Coronary artery (tissue), 2 donors: ENCODE measurements around the gene LRP8.

Experiments used
- DNase-seq: peaks from one replicate; pipeline ENCODE4 v3.0.0-alpha.2; 2017; ENCODE audit warnings: low spot score
- H3K27ac ChIP-seq, 2 donors: fragments of 200-600 bp; sonication (generic); one replicate each; pipeline ENCODE4 v1.5.1; 2016 to 2019
- H3K4me3 ChIP-seq: fragments of 200-600 bp; sonication (generic); 2 replicates; pipeline ENCODE4 v1.5.1; 2016; ENCODE audit warnings: mild to moderate bottlenecking, moderate library complexity
- TF ChIP-seq, protein P1 (sequence below): fragments of 200-600 bp; sonication (generic); IDR thresholded peaks from one replicate; pipeline ENCODE4 v1.5.1; 2019; ENCODE audit warnings: antibody characterized with exemption

LRP8 gene

DNA sequence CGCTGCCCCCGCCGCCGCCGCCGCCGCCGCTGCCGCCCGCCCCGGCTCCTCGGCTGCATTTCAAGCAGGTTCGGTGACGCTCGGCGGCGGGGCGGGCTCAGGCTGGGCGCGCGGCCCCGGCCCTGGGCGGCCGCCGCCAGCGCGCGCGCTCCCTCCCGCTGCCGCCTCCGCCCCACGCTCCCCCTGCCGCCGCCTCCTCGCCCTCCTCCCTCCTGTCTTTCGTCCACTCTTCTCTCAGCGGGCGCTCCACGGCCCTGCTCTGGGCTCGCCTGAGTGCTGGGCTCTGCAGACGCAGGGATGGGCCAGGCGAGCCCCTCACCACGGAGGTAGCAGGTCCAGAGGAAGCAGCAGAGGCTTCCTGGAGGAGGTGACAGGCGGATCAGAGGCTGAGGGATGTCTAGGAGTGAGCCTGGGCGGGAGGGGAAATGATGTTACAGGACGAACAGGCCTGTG lies at the start of gene LRP8:
TSS of gene LRP8 (minus strand) at position 62 of the 453 bp plus-strand sequence. CDS start 158 bp downstream, outside the sequence.
- Histone ChIP-seq H3K27ac (peak within 1 kb of the TSS; percentile 27 to 82), H3K4me3 (peak within 1 kb of the TSS; percentile 86)
- DNase-seq: no peak
- TF ChIP-seq, protein P1, sequence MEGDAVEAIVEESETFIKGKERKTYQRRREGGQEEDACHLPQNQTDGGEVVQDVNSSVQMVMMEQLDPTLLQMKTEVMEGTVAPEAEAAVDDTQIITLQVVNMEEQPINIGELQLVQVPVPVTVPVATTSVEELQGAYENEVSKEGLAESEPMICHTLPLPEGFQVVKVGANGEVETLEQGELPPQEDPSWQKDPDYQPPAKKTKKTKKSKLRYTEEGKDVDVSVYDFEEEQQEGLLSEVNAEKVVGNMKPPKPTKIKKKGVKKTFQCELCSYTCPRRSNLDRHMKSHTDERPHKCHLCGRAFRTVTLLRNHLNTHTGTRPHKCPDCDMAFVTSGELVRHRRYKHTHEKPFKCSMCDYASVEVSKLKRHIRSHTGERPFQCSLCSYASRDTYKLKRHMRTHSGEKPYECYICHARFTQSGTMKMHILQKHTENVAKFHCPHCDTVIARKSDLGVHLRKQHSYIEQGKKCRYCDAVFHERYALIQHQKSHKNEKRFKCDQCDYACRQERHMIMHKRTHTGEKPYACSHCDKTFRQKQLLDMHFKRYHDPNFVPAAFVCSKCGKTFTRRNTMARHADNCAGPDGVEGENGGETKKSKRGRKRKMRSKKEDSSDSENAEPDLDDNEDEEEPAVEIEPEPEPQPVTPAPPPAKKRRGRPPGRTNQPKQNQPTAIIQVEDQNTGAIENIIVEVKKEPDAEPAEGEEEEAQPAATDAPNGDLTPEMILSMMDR: no peak

DNA sequence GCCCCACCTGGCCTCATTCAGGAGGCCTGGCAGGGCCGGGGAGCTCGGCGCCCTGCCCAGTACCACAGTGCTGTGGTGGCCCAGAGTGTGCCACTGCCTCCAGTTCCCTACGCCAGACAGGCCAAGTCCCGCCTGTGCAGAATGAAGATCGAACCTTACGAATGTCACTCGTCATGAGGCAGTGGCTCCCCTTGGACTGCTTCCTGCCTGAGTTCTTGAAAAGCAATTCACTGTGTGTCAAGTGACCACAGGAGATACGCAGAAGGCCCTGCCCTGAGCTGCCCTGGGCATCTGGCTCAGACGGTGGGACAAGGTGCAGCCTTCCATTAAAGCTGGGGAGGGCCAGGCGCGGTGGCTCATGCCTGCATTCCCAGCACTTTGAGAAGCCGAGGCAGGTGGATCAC lies 49.6 kb upstream of the LRP8 start:
- TF ChIP-seq, protein P1: no peak
- Histone ChIP-seq H3K4me3 (no peak overlapping the region), H3K27ac (no peak overlapping the region)
- DNase-seq: peak; percentile 56

DNA sequence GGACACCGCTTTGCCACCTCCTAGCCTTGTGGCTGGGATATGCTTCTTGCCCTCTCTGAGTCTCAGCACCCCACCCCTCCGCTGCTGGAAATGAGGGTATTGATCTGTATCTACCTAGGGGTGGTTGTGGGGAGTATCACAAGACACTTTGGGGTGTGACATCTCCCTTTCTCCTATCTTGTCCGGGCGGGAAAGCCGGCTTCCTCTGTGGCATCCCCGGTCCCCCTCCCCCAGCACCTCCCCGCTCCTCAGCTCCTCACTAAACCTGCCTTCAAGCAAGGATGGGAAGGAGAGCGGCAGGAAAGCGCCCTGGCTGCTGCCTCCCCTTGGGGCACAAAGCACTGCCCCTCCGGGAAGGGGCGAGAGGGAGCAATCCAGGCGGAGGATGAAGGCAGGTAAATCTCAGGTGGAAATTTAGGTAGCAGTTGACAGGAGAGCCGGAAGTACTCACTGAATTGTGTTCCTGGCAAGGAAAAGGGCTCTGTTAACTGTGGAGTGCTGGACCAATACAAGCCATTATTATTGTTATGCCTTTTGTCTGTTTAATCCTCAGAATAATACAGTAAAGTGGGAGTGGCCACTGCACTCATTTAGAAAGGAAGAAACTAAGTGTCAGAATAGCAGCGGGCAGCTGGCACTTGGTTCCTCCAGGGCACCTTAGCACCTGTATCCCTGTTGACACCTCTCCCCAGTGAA lies 49.0 kb upstream of the LRP8 start:
- Histone ChIP-seq H3K4me3 (no peak overlapping the region), H3K27ac (no peak overlapping the region)
- DNase-seq: no peak
- TF ChIP-seq, protein P1: no peak

DNA sequence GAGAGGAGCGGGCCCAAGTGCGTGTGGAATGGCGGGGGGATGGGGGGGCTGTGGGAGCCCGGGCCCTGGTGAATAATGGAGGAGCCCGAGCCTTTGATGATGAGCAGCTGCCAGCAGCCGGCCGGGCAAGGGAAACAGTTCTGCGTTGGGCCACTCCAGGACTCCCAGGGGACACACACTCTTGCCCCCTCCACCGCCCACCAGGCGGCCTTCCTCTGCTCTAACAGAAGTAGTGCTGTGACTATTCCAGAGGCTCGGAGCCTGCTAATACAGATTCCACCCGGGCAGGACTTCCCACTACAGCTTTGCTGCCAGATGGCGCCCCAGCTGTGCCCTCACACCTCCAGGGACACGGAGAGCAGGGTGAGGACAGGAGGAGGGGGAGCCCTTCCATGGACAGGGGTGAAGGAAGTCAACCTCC lies 48.2 kb upstream of the LRP8 start:
- no peak overlapping the region for H3K4me3 ChIP-seq
- DNase-seq: peak; percentile 67
- no peak overlapping the region for H3K27ac ChIP-seq
- TF ChIP-seq, protein P1: no peak

DNA sequence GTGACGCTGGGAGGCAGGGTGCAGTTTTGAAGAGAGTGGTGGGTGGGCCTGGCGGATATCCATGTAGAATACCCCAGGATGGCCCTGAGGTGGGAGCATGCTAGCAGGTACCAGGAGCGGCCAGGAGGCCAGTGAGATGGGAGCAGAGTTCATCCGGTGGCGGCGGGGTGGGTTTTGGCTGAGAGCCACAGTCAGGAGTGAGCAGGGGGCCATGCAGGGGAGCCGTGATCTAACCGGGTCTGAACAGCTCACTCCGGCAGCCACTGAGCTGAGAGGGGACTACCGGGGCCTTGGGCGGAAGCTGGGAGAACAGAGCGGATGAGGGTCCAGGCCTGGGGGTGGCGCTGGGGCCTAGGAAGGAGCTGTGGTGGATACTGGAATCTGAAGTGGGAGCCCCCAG lies 47.6 kb upstream of the LRP8 start:
- H3K4me3 ChIP-seq: no peak overlapping the region

DNA sequence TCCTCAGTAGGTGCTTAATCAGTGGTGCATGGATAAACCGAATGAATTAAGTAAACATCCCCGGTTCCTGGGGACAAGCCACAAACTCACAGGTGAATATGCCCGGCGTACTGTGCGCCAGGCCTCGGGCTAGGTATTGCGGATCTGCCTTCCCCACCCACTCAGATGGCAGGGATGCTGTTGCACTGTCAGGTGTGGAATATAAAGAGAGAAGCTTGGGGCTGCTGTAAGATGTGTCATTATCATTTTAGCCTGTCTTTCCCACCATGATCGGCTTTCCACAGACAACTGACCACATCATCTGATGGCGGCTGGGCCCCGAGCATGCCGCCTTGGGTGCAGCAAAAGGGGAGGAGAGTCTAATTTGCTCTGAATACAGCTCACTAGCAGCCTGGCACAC lies 45.4 kb upstream of the LRP8 start:
- no peak overlapping the region for H3K4me3 ChIP-seq
- TF ChIP-seq, protein P1: no peak
- DNase-seq: no peak
- H3K27ac ChIP-seq: no peak overlapping the region

More for the DNA sequence above, 47.6 kb upstream of the LRP8 start:
- TF ChIP-seq, protein P1: no peak
- no peak overlapping the region for H3K27ac ChIP-seq
- peak; percentile 70 for DNase-seq

DNA sequence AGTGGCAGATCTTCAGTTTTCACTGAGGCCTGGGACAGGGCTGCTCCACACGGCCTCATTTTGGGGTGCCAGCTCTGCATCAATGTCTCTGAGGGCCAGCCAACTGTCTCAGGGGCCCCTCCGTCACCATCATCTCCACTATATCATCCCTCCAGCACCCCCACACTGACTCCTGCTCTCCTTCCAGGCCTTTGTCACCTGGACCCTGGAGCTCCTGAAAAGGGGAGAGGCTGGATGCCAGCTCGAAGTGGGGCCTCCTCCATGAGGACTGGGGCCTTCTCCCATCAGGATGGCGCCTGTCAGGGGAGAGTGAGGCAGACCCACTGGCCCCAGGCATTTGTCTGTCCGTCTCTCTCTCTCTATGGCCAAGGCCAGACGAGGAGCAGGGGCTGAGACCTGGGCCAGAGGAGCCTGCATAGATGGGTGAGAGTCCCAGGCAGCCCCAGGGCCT lies 44.7 kb upstream of the LRP8 start:
- Histone ChIP-seq H3K4me3 (no peak overlapping the region), H3K27ac (no peak overlapping the region)
- TF ChIP-seq, protein P1: no peak
- peak; percentile 61 for DNase-seq
